Prostate gland (tissue), 2 donors: ENCODE data around the gene DUXA.

Experiments
- CTCF ChIP-seq, 4 experiments: fragments of 200-600 bp in 2 of 4; fragments of 450-650 bp in 2 of 4; sonication (generic) in 2 of 4; IDR thresholded peaks; 1 replicate in 3 of 4; 2 replicates in 1 of 4; pipeline ENCODE4 v1.5.1; 2016 to 2019; ENCODE audit warnings: antibody characterized with exemption in 4 of 4, mild to moderate bottlenecking in 2 of 4, moderate library complexity in 2 of 4
- POLR2AphosphoS5 ChIP-seq: sonication (generic); formaldehyde crosslinking; IDR thresholded peaks from one replicate; pipeline ENCODE4 v1.6.1; 2017; ENCODE audit warnings: antibody characterized with exemption

- TF ChIP-seq CTCF (IDR thresholded peaks at IDR 0.05) (no peak), POLR2AphosphoS5 (no peak)
Measured at GRCh38 chr19:57192993-57193392, 25.7 kb upstream of the DUXA start.
